HUES6 (cell line): ENCODE results near the gene PPM1H.

Source experiments
- H3K27ac ChIP-seq: 2 replicates; pipeline ENCODE4 v1.7.0; 2013; ENCODE audit warnings: low read depth, mild to moderate bottlenecking, low read length, inconsistent platforms
- H3K27me3 ChIP-seq: 2 replicates; pipeline ENCODE4 v1.6.1; 2013; ENCODE audit warnings: low read length; ENCODE audit not compliant: control insufficient read depth, insufficient read depth
- H3K36me3 ChIP-seq: 2 replicates; pipeline ENCODE4 v1.6.1; 2013; ENCODE audit warnings: low read length; ENCODE audit not compliant: control insufficient read depth, insufficient read depth
- H3K4me1 ChIP-seq: 2 replicates; pipeline ENCODE4 v1.6.1; 2013; ENCODE audit warnings: low read length; ENCODE audit not compliant: control insufficient read depth, insufficient read depth
- H3K4me3 ChIP-seq: 2 replicates; pipeline ENCODE4 v1.5.1; 2013; ENCODE audit warnings: low read depth, low read length
- H3K9ac ChIP-seq: one replicate; pipeline ENCODE4 v1.6.1; 2013; ENCODE audit warnings: mild to moderate bottlenecking, low read length
- H3K9me3 ChIP-seq: 2 replicates; pipeline ENCODE4 v1.6.1; 2013; ENCODE audit warnings: low read depth, low read length; ENCODE audit not compliant: control insufficient read depth, insufficient read depth

PPM1H gene

GRCh38 chr12:62907561-62907960, 27.4 kb downstream of the PPM1H start:
- Histone ChIP-seq H3K9ac (no peak overlapping the region), H3K9me3 (no peaks in the 10 kb centered on the region), H3K36me3 (no peaks in the 10 kb centered on the region), H3K27me3 (no peaks in the 10 kb centered on the region), H3K4me1 (peaks cover 19% of the 10 kb centered on the region), H3K4me3 (no peak overlapping the region), H3K27ac (no peak overlapping the region)

- Histone ChIP-seq H3K27me3 (no peaks in the 10 kb centered on the region), H3K9ac (no peak overlapping the region), H3K9me3 (no peaks in the 10 kb centered on the region), H3K4me3 (no peak overlapping the region), H3K27ac (no peak overlapping the region), H3K36me3 (no peaks in the 10 kb centered on the region), H3K4me1 (peaks cover 18% of the 10 kb centered on the region)
Observed at GRCh38 chr12:62907078-62907477, 27.9 kb downstream of the PPM1H start.

- H3K9me3 ChIP-seq, result no peaks in the 10 kb centered on the region
- H3K27ac ChIP-seq, result no peak overlapping the region
- no peak overlapping the region for H3K4me3 ChIP-seq
- H3K4me1 ChIP-seq, result peaks cover 24% of the 10 kb centered on the region
- H3K36me3 ChIP-seq, result no peaks in the 10 kb centered on the region
- H3K9ac ChIP-seq, result no peak overlapping the region
- no peaks in the 10 kb centered on the region for H3K27me3 ChIP-seq
Observed at GRCh38 chr12:62903151-62903550, 31.8 kb downstream of the PPM1H start.

GRCh38 chr12:62900686-62901272, 34.2 kb downstream of the PPM1H start:
- Histone ChIP-seq H3K4me1 (peaks cover 20% of the 10 kb centered on the region), H3K4me3 (no peak overlapping the region), H3K27me3 (no peaks in the 10 kb centered on the region), H3K27ac (no peak overlapping the region), H3K9ac (no peak overlapping the region), H3K9me3 (no peaks in the 10 kb centered on the region), H3K36me3 (no peaks in the 10 kb centered on the region)

- H3K27me3 ChIP-seq, result no peaks in the 10 kb centered on the region
- H3K4me3 ChIP-seq, result no peak overlapping the region
- H3K36me3 ChIP-seq, result no peaks in the 10 kb centered on the region
- no peak overlapping the region for H3K27ac ChIP-seq
- no peak overlapping the region for H3K9ac ChIP-seq
- peaks cover 20% of the 10 kb centered on the region for H3K4me1 ChIP-seq
- no peaks in the 10 kb centered on the region for H3K9me3 ChIP-seq
Observed at GRCh38 chr12:62899568-62900390, 35.2 kb downstream of the PPM1H start.

- Histone ChIP-seq H3K4me3 (no peak overlapping the region), H3K36me3 (no peaks in the 10 kb centered on the region), H3K9ac (no peak overlapping the region), H3K27me3 (no peaks in the 10 kb centered on the region), H3K9me3 (no peaks in the 10 kb centered on the region), H3K27ac (no peak overlapping the region), H3K4me1 (peaks cover 20% of the 10 kb centered on the region)
Observed at GRCh38 chr12:62898526-62898925, 36.4 kb downstream of the PPM1H start.

GRCh38 chr12:62895351-62895877, 39.5 kb downstream of the PPM1H start:
- Histone ChIP-seq H3K27me3 (no peaks in the 10 kb centered on the region), H3K9ac (no peak overlapping the region), H3K36me3 (no peaks in the 10 kb centered on the region), H3K4me1 (peaks cover 10% of the 10 kb centered on the region), H3K4me3 (no peak overlapping the region), H3K9me3 (no peaks in the 10 kb centered on the region), H3K27ac (no peak overlapping the region)

GRCh38 chr12:62893276-62893675, 41.7 kb downstream of the PPM1H start:
- no peaks in the 10 kb centered on the region for H3K9me3 ChIP-seq
- peaks cover 4% of the 10 kb centered on the region; the same call in 1 of the 2 replicates for H3K4me1 ChIP-seq
- H3K27ac ChIP-seq, result no peak overlapping the region
- H3K27me3 ChIP-seq, result no peaks in the 10 kb centered on the region
- no peaks in the 10 kb centered on the region for H3K36me3 ChIP-seq
- H3K4me3 ChIP-seq, result no peak overlapping the region
- H3K9ac ChIP-seq, result no peak overlapping the region

GRCh38 chr12:62891805-62892549, 43.0 kb downstream of the PPM1H start:
- Histone ChIP-seq H3K36me3 (no peaks in the 10 kb centered on the region), H3K9me3 (no peaks in the 10 kb centered on the region)

GRCh38 chr12:62888454-62889110, 46.4 kb downstream of the PPM1H start:
- Histone ChIP-seq H3K27ac (no peak overlapping the region), H3K36me3 (no peaks in the 10 kb centered on the region), H3K9me3 (peaks cover 6% of the 10 kb centered on the region; the same call in 1 of the 2 replicates), H3K27me3 (no peaks in the 10 kb centered on the region), H3K4me1 (peaks cover 8% of the 10 kb centered on the region; the same call in 1 of the 2 replicates), H3K4me3 (no peak overlapping the region), H3K9ac (no peak overlapping the region)

More at GRCh38 chr12:62891805-62892549, 43.0 kb downstream of the PPM1H start:
- no peak overlapping the region for H3K4me3 ChIP-seq
- peaks cover 4% of the 10 kb centered on the region; the same call in 1 of the 2 replicates for H3K4me1 ChIP-seq
- no peak overlapping the region for H3K9ac ChIP-seq
- no peaks in the 10 kb centered on the region for H3K27me3 ChIP-seq
- no peak overlapping the region for H3K27ac ChIP-seq
